Measurements from ENCODE around the gene RPL37A.

Gene RPL37A

DNA sequence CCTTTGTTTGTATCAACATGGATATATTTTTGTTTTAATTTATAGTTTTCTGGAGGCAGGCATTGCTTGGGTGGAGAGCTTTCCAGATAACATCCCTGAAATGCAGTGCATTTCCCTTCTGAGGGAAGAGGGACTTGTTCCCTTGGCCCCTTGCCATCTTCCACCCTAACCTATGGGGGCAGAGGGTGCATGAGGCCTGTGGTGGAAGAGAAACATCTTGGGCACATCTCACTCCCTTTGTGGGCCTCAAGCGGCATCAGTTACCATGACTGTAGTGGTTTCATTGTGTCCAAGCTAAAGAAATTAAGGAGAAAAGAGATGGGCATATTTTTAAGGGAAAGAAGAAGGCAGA lies 5.3 kb upstream of the RPL37A start:
- no peak overlapping the region for H3K4me3 ChIP-seq (ENCODE audit: control insufficient read depth, low read depth, low read length)
- no peak for DNase-seq (ENCODE audit: low read depth)
- TF ChIP-seq, protein P1, sequence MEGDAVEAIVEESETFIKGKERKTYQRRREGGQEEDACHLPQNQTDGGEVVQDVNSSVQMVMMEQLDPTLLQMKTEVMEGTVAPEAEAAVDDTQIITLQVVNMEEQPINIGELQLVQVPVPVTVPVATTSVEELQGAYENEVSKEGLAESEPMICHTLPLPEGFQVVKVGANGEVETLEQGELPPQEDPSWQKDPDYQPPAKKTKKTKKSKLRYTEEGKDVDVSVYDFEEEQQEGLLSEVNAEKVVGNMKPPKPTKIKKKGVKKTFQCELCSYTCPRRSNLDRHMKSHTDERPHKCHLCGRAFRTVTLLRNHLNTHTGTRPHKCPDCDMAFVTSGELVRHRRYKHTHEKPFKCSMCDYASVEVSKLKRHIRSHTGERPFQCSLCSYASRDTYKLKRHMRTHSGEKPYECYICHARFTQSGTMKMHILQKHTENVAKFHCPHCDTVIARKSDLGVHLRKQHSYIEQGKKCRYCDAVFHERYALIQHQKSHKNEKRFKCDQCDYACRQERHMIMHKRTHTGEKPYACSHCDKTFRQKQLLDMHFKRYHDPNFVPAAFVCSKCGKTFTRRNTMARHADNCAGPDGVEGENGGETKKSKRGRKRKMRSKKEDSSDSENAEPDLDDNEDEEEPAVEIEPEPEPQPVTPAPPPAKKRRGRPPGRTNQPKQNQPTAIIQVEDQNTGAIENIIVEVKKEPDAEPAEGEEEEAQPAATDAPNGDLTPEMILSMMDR (IDR thresholded peaks at IDR 0.05; ENCODE audit: control insufficient read depth, insufficient read depth, low read depth, low read length, missing control alignments): no peak

- no peak overlapping the region for H3K4me3 ChIP-seq (ENCODE audit: control insufficient read depth, low read depth, low read length)
- TF ChIP-seq, protein P1 (IDR thresholded peaks at IDR 0.05; ENCODE audit: control insufficient read depth, insufficient read depth, low read depth, low read length, missing control alignments): no peak
- no peak for DNase-seq (ENCODE audit: low read depth)
Observed at GRCh38 chr2:216495656-216496055, 3.0 kb upstream of the RPL37A start.

- peak overlapping the region; percentile 46 for H3K4me3 ChIP-seq (ENCODE audit: control insufficient read depth, low read depth, low read length)
- DNase-seq (ENCODE audit: low read depth): no peak
- TF ChIP-seq, protein P1 (IDR thresholded peaks at IDR 0.05; ENCODE audit: control insufficient read depth, insufficient read depth, low read depth, low read length, missing control alignments): no peak
Observed at GRCh38 chr2:216497382-216498069, 1.1 kb upstream of the RPL37A start.

GRCh38 chr2:216498070-216498378 lies 620 bp upstream of the RPL37A start:
- peak overlapping the region; percentile 46 for H3K4me3 ChIP-seq (ENCODE audit: control insufficient read depth, low read depth, low read length)
- no peak for DNase-seq (ENCODE audit: low read depth)
- TF ChIP-seq, protein P1 (IDR thresholded peaks at IDR 0.05; ENCODE audit: control insufficient read depth, insufficient read depth, low read depth, low read length, missing control alignments): no peak

GRCh38 chr2:216499641-216500218 lies 1.1 kb downstream of the RPL37A start:
- TF ChIP-seq, protein P1 (IDR thresholded peaks at IDR 0.05; ENCODE audit: control insufficient read depth, insufficient read depth, low read depth, low read length, missing control alignments): no peak
- H3K4me3 ChIP-seq (ENCODE audit: control insufficient read depth, low read depth, low read length): peak overlapping the region; percentile 46
- no peak for DNase-seq (ENCODE audit: low read depth)

GRCh38 chr2:216500572-216500971 lies 1.9 kb downstream of the RPL37A start:
- no peak for DNase-seq (ENCODE audit: low read depth)

More at GRCh38 chr2:216500572-216500971, 1.9 kb downstream of the RPL37A start:
- H3K4me3 ChIP-seq (ENCODE audit: control insufficient read depth, low read depth, low read length): peak overlapping the region; percentile 46
- TF ChIP-seq, protein P1 (IDR thresholded peaks at IDR 0.05; ENCODE audit: control insufficient read depth, insufficient read depth, low read depth, low read length, missing control alignments): no peak
